ENCODE measurements around the gene IL1RAP. TPM values are rescaled to one million over a fixed set of nuclear protein-coding genes. Genes with fewer than 3 reads are reported as not detected.

IL1RAP gene
- total RNA-seq, 1 donor from 2014 or later, result 5.1 TPM

DNA sequence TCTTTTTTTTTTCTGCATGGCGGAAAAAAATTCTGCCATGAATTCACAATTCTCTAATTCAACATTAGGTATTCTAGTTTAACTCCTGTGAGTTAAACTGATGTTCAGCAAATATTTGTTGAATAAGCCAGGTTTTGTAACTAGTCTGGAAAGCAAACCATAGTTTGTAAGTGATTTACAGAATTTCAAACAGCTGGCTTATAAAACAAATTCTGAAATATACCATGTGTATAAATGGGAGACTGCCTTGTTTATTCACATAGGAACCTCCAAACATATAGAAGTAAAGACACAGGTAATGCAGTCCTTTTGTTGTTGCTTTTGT, 101.1 kb downstream of the IL1RAP start:
- Histone ChIP-seq H3K4me3 (no peak overlapping the region), H3K9me3 (replicated peaks) (no peaks in the 10 kb centered on the region), H3K4me1 (no peaks in the 10 kb centered on the region), H3K36me3 (peaks cover under 1% of the 10 kb centered on the region), H3K27me3 (ENCODE audit: low read depth) (no peaks in the 10 kb centered on the region), H3K27ac (replicated peaks) (no peak overlapping the region)
- TF ChIP-seq, protein P1, sequence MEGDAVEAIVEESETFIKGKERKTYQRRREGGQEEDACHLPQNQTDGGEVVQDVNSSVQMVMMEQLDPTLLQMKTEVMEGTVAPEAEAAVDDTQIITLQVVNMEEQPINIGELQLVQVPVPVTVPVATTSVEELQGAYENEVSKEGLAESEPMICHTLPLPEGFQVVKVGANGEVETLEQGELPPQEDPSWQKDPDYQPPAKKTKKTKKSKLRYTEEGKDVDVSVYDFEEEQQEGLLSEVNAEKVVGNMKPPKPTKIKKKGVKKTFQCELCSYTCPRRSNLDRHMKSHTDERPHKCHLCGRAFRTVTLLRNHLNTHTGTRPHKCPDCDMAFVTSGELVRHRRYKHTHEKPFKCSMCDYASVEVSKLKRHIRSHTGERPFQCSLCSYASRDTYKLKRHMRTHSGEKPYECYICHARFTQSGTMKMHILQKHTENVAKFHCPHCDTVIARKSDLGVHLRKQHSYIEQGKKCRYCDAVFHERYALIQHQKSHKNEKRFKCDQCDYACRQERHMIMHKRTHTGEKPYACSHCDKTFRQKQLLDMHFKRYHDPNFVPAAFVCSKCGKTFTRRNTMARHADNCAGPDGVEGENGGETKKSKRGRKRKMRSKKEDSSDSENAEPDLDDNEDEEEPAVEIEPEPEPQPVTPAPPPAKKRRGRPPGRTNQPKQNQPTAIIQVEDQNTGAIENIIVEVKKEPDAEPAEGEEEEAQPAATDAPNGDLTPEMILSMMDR (IDR thresholded peaks at IDR 0.05; ENCODE audit: borderline replicate concordance), result no peak
- DNase-seq, result no peak
- intact Hi-C loops (cut with micrococcal nuclease), result no loop called here

DNA sequence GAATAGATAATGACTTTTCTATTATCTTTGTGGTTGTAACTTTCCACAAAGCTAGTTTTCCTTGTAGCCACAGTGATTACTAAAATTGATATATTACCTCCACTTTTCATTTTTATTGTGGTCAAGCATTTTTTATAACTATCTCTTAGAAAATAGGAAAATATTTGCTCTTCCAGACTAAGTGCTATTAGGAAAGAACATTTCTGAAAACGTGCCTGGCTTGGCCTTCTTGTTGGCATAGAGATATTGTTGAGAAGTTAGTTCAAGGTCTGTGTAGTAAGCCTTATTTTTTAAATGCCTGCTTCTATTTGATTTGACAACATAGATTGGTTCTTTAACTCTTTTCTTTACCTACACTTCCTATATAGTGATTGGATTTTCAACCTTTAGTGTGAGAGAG, 101.7 kb downstream of the IL1RAP start:
- DNase-seq, result no peak
- Histone ChIP-seq H3K36me3 (no peaks in the 10 kb centered on the region), H3K9me3 (replicated peaks) (no peaks in the 10 kb centered on the region), H3K4me1 (no peaks in the 10 kb centered on the region), H3K4me3 (no peak overlapping the region), H3K27ac (replicated peaks) (no peak overlapping the region), H3K27me3 (ENCODE audit: low read depth) (no peaks in the 10 kb centered on the region)
- intact Hi-C loops (cut with micrococcal nuclease), result no loop called here
- TF ChIP-seq, protein P1 (IDR thresholded peaks at IDR 0.05; ENCODE audit: borderline replicate concordance), result no peak

DNA sequence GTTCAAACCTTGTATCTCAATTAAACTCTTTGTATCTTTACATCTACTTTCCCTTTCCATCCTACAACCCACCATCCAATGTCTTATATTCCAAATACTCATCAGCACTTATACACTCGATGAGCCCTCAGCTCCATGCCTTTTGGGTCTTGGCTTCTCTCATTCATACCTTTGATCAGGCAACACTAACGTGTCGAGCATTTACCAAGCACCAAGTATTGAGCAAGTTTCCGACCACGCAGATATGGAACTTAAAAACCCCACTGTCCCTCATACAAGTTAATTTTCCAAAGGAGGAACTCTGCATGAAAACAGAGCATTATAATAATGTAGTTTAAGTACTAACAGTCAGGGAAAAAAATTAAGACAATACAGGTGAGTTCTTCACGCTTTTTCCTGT, 102.8 kb downstream of the IL1RAP start:
- DNase-seq, result no peak
- intact Hi-C loops (cut with micrococcal nuclease), result no loop called here
- no peaks in the 10 kb centered on the region for H3K4me1 ChIP-seq
- no peak overlapping the region for H3K4me3 ChIP-seq
- TF ChIP-seq, protein P1 (IDR thresholded peaks at IDR 0.05; ENCODE audit: borderline replicate concordance), result no peak
- no peaks in the 10 kb centered on the region for H3K9me3 ChIP-seq (replicated peaks)
- no peak overlapping the region for H3K27ac ChIP-seq (replicated peaks)
- no peaks in the 10 kb centered on the region for H3K36me3 ChIP-seq
- no peaks in the 10 kb centered on the region for H3K27me3 ChIP-seq (ENCODE audit: low read depth)

DNA sequence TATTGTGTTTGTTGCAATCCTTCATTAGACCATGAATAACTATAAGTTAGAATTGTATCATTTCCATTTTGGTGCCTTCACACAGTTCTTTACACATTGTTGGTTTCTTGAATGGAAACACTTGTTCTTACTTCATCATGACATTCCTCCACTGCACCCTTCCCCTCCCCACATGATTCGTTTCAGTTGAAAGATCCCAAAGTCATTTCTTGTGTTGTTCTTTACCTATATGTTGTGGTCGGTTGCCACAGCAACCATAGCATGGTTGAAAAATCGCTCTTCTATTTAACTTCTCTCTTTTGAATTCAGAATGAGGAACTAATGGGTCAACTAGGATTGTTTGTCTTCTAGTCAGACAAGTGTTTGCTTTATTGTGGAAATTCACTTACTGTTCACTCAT, 103.3 kb downstream of the IL1RAP start:
- DNase-seq, result no peak
- no peaks in the 10 kb centered on the region for H3K4me1 ChIP-seq
- H3K27ac ChIP-seq (replicated peaks), result no peak overlapping the region
- H3K4me3 ChIP-seq, result no peak overlapping the region
- intact Hi-C loops (cut with micrococcal nuclease), result no loop called here
- TF ChIP-seq, protein P1 (IDR thresholded peaks at IDR 0.05; ENCODE audit: borderline replicate concordance), result no peak
- H3K27me3 ChIP-seq (ENCODE audit: low read depth), result no peaks in the 10 kb centered on the region
- H3K9me3 ChIP-seq (replicated peaks), result no peaks in the 10 kb centered on the region
- H3K36me3 ChIP-seq, result no peaks in the 10 kb centered on the region

DNA sequence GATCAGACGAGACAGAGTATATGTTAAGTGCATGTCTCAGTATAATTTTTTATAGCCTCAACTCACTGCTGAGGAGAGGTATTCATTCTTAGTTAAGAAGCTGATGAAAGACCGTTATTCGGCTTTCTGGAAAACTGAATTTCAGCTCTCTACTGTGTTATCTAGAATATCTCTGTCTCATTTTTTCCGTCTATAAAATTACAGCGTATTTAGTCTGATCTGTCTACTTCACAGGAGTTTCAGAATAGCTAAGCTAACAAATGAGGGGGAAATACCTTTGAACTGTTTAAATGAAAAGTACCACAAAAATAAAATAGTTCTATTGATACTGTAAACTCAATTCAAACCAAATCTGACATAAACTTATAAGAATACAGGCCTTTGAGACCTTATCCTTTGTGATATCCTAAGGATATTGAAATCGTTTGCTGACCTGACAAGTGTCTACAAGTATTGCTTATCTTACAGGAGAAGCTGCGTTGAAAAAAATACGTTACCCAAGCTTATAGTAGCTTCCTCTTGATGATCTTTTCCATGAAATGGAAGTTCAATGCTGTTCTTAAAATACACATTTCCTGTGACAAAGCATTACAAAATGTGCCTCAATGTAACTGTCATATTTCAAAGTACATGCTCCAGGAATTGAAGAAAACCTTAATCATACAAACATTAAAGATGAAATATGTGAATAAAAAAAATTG, 104.6 kb downstream of the IL1RAP start:
- no peak overlapping the region for H3K27ac ChIP-seq (replicated peaks)
- intact Hi-C loops (cut with micrococcal nuclease), result no loop called here
- no peak overlapping the region for H3K4me3 ChIP-seq
- H3K4me1 ChIP-seq, result no peaks in the 10 kb centered on the region
- no peaks in the 10 kb centered on the region for H3K9me3 ChIP-seq (replicated peaks)
- peaks cover 5% of the 10 kb centered on the region for H3K36me3 ChIP-seq
- TF ChIP-seq, protein P1 (IDR thresholded peaks at IDR 0.05; ENCODE audit: borderline replicate concordance), result no peak
- DNase-seq, result no peak
- no peaks in the 10 kb centered on the region for H3K27me3 ChIP-seq (ENCODE audit: low read depth)

Data from left ventricle myocardium inferior (tissue), 1 donor.